ENCODE measurements around the gene CNTNAP4.

GRCh38 chr16:76502555-76502954, 225.4 kb downstream of the CNTNAP4 start:
- TF ChIP-seq SMC3 (IDR thresholded peaks at IDR 0.05; ENCODE audit: borderline replicate concordance, low read length) (no peak), TBL1XR1 (IDR thresholded peaks at IDR 0.05; ENCODE audit: low read depth, low read length) (no peak), CEBPZ (IDR thresholded peaks at IDR 0.05; ENCODE audit: low read depth, low read length) (no peak), CREB1 (IDR thresholded peaks at IDR 0.05; ENCODE audit: low read depth) (no peak)

Data from GM12878 (cell line).